Measurements from ENCODE around the gene AP2S1.

GRCh38 chr19:46823049-46823448 lies 27.6 kb downstream of the AP2S1 start:
- TF ChIP-seq CTCF (IDR thresholded peaks at IDR 0.05) (no peak), ZFX (IDR thresholded peaks at IDR 0.05; ENCODE audit: borderline replicate concordance) (no peak)
